Stimulated activated CD4-positive, alpha-beta T cell treated with anti-CD3 and anti-CD28 coated beads, Interleukin-15, amount 100 ng/mL, for 1 hour (primary cell): ENCODE results near the gene SUFU.

Source experiments
- DNase-seq, 2 donors: peaks; one replicate each; pipeline ENCODE4 v3.0.0-alpha.2; 2020; ENCODE audit warnings: low read depth in 1 of 2, low spot score in 1 of 2

The SUFU gene

DNA sequence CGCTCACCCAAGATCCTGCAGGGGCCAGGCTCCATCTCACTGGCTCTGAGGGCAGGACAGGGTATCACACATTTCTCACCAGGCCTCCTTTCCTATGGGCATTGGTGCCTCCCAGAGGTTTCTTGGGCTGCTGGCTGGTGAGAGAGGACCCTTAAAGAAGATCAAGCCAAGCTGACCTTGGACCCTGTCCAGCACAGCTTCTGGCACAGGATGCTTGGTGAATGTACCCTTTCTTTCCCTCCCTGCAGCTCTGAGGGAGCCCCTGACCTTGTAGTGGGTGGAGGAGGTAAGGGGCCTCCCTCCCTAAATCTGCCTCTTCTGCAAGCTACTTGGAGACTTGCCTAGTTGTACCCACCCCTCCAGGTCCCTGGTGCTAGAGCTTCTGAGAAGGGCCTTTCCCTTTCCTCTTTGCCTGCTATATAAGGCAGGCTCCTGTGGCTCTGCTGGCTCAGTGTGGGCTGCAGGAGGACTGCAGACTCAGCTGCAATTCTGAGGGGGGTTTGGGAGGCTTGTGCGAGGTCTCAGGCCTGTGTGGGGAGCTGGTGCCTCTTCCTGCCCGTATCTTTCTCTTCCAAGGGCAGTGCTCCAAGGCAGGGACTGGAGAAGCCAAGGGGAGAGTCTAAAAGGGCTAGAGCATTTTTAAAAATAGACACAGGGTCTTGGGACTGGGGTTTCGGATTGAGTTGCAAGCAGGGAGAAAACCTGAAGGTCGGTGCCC, 128.8 kb downstream of the SUFU start:
- no peak for DNase-seq

DNA sequence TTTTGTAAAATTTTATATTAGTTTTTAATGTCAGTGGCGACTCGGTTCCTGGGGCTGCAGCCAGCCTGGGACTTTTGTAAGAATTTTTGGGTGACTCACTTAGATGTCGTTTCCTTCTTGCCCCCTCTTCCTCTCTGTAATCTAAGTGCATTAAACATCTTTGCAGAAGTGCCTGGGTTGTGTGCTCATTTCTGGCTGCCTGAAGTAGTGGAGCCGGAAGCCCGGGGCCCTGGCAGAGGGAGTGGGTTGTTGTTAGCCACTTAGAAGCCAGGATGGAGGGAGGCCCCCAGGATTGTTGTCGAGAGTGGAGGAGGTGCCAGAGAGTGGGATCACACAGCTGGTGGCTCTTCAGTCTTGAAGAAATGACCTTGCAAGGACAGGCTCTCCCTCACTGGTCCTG, 129.5 kb downstream of the SUFU start:
- no peak for DNase-seq

DNA sequence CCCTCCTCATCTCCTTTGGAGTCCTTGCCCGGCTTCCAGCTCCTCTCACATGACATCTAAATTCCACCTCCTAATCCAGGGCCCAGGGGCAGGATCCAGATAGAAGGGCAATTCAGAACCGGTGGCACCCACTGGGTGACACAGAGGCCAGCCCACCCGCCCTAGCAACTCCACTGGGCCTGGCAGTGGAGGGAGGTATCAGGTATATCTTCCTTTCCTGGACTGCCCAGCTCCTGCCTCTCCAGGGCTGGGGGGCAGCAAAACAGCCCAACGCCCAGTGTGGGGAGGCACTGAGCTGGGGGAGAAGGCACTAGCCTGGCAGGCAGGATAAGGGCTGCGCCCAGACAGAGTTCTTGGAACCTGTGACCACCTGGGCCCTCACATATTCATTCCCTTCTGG, 130.1 kb downstream of the SUFU start:
- DNase-seq = no peak

DNA sequence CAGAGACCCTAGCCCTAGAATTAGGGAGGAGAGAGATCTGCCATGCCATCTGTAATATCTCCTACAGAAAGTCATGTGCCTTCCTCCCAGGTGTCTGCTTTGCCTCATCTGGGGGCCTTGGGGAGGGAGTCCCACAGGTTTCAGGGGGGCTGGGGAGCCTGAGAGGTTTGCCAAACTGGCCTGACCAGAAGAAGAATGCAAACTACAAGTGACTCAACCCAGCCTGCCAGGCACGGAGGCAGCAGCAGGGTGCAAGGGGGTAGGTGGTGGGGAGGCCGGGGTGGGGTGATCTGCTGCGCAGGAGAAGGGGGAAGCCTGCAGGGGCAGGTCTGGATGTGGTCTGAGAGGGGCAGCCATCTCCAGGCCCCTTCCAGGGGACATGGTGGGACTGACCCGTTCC, 130.9 kb downstream of the SUFU start:
- no peak for DNase-seq

DNA sequence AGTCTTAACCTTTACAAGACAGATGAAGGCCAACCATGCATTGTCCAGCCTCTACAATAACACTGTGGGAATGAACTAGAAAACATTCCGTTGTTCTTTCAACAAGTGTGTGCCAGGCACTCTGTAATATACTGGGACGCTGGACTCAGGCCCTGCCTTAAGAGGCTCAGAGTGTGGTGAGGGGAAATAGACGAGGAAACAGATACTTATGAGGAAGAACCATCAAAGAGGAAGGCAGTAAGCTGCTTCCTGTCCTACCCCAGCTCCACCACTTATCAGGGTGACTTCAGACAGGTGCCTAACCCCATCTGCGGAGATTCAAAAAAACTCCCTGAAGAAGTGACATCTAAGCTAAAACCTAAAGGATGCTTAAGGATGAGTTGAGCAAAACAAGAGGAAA, 131.6 kb downstream of the SUFU start:
- DNase-seq = no peak

DNA sequence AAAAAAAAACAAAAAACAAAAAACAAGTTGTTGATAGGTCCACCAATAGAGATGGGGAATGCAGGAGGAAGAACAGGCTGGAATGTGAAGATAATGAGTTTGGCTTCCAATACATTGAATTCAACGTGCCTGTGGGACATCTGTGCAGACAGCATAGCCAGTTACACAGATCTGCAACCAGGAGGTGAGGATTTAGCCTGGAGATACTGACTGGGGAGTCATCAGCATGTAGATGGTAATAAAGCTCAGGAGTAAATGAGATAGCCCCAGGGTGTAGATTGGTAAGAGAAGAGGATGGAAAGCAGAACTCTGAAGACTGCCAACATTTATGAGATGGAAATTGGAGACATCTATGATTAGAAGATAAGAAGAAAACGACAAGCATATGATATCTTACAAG, 135.8 kb downstream of the SUFU start:
- no peak for DNase-seq

DNA sequence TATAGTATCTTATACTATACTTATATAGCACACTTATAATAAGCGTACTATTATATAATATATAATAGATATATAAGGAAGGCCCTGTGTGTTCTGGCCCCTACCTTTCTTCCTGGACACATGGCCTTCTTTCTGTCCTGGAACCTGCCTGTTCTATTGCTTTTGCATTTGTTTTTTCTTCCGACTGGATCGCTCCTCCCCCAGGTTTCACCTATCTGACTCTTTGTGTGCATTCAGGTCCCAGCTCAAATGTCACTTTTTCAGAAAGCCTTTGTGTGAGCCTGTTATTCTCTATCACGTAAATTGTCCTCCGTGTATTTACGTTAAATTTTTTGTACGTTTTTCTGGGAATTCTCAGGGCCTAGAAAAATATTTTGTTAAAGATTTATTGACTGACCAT, 137.6 kb downstream of the SUFU start:
- DNase-seq = no peak

DNA sequence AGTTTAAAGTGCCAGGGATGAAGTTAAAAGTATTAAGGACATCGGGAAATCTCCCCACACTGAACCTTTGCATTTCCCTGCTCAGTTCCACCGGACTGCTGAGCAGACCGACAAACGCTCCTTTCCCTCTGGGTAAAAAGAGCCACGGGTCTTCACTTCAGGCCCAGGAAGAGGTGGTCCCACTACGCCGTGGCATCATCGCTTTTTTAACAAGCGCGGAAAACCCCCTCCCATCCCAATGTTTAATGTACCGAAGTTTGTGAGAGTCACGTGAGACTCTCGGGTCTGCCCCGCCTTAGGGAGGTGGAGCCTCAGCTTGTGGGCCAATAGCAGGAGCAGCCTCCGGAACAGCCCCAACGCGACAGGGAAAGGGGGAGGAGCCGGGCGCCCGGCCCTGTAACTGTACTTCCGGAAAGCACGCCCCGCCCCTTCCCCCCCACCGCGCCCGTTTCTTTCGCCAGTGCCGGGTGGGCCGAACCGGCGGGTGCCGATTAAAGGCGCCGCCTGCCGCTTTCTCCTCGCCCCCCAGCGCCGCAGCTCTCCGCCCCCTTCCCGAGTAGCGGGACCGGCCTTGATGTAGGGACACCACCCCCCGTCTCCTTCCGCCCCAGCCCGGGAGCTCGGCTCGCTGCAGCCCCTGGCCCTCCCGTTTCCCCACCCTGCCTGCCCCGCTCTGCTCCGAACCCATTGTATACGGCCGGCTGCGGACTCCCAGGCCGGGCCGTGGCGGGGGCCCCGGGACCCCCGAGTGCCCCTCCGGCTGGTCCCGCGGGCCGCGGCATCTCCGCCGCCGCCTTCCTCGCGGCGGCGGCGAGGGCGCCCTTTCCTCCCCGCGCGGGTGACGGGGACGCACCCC, 138.3 kb downstream of the SUFU start:
- DNase-seq = peak; percentile 95 to 96

DNA sequence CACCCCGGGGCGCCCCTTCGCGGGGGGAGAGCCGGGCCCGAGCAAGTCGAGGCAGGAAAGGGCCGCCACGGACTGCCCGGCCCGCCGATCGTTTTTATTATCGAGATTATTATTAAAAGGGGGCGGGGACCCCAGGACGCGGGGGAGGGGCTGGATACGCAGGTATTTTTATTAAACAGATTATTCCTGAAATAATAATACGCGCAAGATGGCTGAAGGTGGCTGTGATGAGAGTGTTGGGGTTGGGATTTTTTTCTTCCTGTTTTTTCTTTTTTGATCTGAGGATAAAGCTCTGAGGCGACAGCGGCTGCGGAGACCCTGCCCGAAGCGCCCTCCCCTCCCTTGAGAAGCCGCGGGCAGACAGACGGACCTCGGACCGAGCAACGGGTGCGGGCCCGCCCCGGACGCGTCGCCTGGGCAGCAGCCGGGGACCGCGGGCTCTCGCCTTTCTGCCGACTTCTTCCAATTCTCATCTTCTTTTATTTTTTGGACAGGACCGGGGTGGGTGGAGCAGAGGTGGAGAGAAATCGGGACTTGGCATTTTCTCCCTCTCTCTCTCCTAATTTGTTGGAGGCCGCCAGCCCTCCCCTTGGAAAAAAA, 139.1 kb downstream of the SUFU start:
- DNase-seq = no peak

DNA sequence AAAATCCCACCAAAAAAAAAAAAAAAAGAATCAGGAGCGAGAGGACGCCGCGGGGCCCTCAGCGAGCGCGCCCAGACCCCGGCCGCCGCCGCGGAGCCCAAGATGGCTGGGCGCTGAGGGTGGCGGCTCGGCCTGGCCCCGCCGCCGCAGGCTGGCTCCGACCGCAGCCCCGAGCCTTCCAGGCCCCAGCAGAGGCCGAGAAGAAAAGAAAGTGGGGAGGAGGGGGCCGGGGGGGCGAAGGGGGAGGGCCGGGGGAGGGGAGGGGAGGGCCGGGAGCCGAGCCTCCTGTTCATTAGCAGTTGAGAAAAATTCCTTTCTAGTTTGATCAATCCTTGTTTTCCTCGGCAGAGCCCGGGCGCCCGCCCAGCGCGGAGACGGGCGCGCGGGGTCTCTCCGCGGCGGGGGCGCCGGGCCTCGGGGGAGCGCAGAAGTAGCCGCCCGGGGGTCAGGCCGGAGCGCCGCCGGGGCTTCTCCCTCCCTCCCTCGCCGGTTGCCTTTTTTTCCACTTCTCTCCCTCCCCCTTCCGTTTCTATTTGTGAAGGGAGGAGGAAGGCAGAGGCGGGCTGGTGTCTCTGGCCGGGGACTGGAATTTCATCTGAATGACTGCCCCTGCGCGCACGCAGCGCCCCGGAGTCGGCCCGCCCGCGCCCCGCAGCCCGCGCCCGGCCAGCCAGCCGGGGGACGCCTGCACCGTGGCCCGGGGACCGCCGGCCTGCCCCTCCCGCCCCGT, 139.7 kb downstream of the SUFU start:
- peak in 1 of 2 donors; percentile 25 for DNase-seq

DNA sequence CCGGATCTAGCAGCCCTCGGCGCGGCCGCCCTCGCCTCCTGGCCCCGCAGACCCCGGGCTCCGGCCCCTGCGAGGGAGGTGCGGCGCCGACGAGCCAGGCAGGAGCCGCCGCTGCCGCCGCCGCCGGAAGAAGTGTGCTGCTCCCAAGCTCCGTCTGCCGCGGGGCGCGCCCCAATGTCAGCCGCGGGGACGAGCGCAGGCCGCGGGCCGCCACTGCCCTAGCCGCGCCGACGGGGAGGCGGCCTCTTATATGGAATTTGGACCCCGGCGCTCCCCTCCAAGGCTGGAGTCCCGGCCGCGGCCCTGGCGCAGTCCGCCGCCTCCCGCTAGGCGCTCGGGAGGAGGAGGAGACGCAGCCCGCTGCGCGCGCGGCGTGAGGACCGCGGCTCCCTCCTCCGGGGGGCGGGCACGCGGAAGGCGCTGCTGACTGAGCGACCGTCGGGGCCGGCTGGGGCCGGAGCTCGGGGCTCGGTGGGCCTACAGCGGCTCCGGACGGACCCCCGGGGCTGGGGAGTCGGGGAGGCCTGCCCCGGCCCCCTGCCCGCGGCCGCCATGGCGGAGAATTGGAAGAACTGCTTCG, 140.4 kb downstream of the SUFU start, which contains the start of gene TRIM8:
Gene TRIM8, plus strand, starts transcription at position 414 of the 580 bp plus-strand sequence. Its CDS starts 139 bp downstream, at position 553.
- peak; percentile 35 to 47 for DNase-seq

DNA sequence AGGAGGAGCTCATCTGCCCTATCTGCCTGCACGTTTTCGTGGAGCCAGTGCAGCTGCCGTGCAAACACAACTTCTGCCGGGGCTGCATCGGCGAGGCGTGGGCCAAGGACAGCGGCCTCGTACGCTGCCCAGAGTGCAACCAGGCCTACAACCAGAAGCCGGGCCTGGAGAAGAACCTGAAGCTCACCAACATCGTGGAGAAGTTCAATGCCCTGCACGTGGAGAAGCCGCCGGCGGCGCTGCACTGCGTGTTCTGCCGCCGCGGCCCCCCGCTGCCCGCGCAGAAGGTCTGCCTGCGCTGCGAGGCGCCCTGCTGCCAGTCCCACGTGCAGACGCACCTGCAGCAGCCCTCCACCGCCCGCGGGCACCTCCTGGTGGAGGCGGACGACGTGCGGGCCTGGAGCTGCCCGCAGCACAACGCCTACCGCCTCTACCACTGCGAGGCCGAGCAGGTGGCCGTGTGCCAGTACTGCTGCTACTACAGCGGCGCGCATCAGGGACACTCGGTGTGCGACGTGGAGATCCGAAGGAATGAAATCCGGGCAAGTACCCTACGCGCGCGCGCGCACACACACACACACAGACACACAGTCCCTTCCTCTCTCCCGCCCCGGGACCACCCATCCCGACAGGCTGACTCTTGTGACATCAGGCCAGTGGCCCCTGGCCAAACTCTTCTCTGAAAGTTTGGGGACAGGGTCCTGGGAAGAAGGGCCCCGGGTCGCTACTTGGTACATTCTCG, 141.0 kb downstream of the SUFU start:
- DNase-seq = peak; percentile 66 to 67

DNA sequence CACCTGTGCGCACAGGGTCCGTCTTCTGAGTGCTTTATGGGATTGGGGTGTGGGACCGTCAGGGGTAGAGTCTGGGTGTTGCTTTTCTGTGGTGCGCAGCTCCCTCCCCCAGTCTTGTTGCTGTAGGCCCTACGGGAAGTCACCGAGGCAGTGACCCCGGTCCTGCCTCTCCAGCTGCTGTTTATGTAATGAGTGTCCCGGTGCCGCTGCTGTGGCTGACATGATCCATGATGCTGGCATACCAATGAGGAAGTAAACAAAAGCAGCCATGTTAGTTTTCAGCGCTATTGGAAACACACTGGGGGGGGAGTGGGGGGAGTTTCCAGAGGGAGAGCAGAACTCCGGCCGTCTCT, 141.6 kb downstream of the SUFU start:
- DNase-seq = peak in 1 of 2 donors; percentile 10

DNA sequence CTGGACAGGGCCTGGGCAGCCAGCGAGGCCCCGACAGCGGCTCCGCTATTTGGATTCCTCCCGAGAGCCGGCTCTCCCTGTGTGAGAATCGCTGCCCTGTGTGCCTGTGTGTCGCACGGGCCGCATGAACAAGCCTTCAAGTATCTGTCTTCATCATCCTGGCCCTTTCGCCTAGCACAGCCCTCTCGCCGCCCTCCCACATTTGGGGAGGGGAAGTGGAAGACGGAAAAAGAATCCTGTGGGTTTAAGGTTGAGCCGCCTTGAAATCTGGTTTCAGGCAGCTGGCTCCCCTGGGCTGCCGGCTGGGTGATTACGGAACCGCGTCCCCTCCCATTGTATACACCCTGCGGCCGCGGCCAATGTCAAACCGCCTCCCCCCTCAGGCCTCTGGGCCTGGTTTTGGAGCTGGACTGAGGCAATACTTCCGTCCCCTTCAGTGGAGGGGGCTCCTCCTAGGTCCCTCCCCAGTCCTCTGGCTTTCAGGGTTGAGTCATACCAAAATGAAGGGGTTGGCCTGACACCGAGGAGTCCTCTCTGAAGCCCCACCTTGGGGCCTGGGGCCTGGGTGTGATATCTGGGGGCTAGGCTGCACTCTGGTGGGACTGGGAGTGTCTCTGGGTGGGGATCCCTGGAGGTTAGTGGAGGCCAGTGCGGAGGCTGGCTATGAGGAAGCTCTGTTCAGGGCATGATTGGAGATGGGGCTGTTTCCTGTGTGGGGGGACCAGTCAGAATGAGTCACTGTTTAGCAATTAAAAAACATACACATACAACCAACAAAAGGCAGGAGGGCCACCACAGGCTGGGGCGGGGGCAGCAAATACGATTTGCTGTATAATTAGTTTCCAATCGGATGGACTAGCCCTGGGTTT, 142.2 kb downstream of the SUFU start:
- peak; percentile 43 to 49 for DNase-seq

DNA sequence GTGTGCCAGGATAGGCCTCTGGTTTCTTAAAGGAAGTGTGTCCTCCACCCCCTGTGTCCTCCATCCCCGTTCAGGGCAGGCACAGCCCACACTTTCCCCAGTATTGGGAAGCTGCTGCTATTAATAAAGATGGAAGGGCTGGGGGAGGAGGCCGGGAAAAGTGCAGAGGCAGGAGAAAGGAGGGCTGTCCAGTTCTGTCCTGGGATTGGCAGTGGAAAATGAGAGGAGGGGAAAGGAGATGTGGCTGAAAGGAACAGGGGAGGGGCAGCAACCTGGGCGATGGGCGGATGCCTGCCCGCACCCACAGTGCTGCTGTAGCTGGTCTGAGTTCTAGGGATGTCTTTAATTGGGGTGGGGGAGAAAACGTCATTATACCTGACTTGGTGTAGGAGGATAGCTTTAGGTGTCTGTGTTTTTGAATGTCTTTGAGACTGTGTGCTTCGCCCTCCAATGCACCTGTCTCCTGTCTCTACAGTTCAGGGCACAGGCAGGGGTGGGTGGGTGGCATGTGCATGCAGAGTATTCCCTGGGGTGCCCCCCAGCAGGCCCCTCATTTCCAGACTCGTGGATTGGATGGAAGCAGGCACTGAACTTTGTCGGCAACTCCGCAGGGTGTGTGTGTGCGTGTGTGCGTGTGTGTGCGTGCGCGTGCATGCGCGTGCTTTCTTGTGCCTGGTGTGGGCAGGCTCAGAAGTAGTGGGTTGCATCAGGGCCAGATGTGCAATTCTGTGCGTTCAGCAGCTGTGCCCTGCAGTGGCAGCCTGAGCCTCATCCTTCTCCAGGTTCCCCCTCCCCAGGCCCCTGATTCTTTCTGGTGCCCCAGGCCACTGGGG, 143.1 kb downstream of the SUFU start:
- peak in 1 of 2 donors; percentile 37 for DNase-seq

DNA sequence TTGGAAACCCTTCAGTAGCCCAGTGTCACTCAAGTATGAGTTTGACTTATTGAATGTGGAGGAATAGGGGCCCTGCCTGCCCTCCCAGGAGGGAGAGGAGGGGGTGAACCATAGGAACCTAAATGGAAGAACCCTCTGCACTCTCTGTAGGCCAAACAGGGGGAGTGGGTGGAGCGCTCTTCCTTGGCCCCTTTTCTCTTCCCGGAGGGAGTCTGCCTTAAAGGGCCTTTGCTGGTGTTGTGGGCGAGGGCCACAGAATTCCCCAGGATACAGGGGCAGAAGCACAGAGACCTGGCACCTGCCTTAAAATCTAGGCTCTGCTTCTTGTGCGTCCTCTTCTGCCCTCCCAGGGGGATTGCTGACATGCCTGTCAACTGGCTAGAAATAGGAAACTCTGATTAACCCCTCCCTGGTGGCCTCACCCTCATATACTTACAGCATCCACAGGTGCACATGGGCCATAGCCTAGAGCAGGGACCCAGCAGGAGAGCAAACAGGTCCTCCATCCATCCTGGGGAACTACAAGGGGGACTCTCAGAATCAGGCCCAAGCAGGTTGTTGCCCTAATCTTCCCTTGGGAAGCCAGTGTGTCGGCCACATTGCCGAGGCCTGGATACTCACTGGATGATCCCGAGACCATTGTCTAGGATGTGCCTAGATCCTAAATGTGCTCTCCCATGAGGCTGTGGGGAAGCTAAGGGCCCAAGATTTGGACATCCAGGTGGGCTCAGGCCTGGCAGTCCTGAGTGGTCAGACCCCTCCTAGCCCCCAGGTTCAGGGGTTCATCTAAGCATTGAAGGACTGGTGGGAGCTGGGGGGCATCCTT, 143.9 kb downstream of the SUFU start:
- no peak for DNase-seq

DNA sequence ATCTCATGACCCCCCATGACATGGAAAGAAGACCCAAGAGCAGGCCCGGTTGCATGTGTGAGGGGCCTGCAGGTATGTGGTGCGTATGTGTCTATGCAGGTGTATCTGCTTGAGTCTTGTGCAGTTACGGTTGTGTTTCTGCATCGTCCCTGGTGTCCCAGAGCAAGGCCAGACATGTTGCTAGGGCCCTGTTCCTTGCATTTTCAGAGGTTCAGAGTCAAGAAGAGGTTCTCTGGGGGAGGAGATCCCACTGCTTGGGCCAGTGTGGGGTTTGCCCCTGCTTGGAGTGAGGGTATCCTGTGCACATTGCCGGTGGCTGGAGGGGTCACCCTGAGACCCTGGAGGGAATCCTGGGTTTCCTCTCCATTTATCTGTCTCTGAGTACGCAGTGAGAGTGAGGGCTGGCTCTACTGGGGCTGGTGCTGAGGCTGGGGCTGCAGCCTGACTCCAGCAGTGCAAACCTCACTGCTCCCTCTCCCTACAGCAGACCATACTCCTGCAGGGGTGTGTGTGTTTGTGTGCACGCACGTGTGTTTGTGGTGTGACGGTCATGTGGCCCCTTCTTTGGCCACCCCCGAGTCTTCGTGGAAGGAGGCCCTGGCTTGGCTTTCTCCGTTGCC, 144.6 kb downstream of the SUFU start:
- no peak for DNase-seq
